ENCODE measurements around the gene RRBP1.

RRBP1 gene

DNA sequence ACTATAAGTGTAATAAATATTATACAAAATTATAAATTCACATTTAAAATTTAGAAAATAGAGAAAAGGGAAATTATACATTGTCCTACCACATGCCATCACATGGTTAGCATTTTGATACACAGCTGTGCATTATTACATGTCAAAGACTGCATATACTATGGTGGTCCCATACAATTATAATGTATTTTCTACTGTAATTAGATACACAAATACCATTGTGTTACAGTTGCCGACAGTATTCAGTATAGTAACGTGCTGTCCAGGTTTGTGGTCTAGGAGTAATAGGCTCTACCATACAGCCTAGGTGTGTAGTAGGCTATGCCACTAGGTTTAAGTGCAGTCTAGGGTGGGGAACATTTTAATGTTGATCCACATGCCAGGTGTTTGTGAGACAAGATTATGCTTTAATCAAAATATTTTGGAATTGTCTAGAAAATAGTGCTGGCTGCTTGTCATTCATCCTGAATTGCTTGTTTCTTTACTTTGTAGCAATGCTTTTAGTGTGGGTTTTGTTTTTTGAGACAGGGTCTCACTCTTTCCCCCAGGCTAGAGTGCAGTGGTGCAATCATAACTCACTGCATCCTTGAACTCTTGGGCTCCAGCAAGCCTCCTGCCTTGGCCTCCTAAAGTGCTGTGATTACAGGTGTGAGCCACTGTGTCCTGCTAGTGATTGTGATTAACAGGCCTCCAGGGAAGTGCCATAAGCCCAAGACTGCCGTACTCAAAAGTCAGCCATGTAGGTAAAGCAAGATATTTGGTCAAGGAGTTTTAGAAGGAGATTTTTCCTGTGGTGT, 73.1 kb downstream of the RRBP1 start:
- TF ChIP-seq EZH2phosphoT487 (IDR thresholded peaks at IDR 0.05; ENCODE audit: low read length): no peak
- TF ChIP-seq, protein P1, sequence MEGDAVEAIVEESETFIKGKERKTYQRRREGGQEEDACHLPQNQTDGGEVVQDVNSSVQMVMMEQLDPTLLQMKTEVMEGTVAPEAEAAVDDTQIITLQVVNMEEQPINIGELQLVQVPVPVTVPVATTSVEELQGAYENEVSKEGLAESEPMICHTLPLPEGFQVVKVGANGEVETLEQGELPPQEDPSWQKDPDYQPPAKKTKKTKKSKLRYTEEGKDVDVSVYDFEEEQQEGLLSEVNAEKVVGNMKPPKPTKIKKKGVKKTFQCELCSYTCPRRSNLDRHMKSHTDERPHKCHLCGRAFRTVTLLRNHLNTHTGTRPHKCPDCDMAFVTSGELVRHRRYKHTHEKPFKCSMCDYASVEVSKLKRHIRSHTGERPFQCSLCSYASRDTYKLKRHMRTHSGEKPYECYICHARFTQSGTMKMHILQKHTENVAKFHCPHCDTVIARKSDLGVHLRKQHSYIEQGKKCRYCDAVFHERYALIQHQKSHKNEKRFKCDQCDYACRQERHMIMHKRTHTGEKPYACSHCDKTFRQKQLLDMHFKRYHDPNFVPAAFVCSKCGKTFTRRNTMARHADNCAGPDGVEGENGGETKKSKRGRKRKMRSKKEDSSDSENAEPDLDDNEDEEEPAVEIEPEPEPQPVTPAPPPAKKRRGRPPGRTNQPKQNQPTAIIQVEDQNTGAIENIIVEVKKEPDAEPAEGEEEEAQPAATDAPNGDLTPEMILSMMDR (IDR thresholded peaks at IDR 0.05; ENCODE audit: low read length): no peak
- TF ChIP-seq EZH2 (optimal IDR thresholded peaks at IDR 0.05; ENCODE audit: low read depth, low read length): no peak
- H3K4me2 ChIP-seq (ENCODE audit: low read depth, low read length): no peak overlapping the region
- H3K4me1 ChIP-seq (ENCODE audit: low read length): peaks cover 18% of the 10 kb centered on the region
- H3K27me3 ChIP-seq (replicated peaks; ENCODE audit: insufficient read depth, low read length): no peaks in the 10 kb centered on the region
- H3F3A ChIP-seq (ENCODE audit: insufficient read depth, low read length): peaks cover 30% of the 10 kb centered on the region
- no peak for DNase-seq
- no peaks in the 10 kb centered on the region for H4K20me1 ChIP-seq (ENCODE audit: insufficient read depth, low read length)
- H3K4me3 ChIP-seq (ENCODE audit: low read length): no peak overlapping the region
- H3K36me3 ChIP-seq (replicated peaks; ENCODE audit: insufficient read depth, low read length): no peaks in the 10 kb centered on the region
- H2AFZ ChIP-seq (ENCODE audit: low read length): no peak overlapping the region
- no peak overlapping the region for H3K27ac ChIP-seq (ENCODE audit: low read length)
- H3K9me3 ChIP-seq (replicated peaks; ENCODE audit: insufficient read depth, low read length): no peaks in the 10 kb centered on the region
- H3K79me2 ChIP-seq (ENCODE audit: low read length): 0 out of 2 replicates have a peak, but pooled peaks cover 6% of the 10 kb centered on the region
- no peaks in the 10 kb centered on the region for H3K9me2 ChIP-seq (replicated peaks; ENCODE audit: insufficient read depth, low read length)
- H3K9ac ChIP-seq (ENCODE audit: low read length): no peak overlapping the region

DNA sequence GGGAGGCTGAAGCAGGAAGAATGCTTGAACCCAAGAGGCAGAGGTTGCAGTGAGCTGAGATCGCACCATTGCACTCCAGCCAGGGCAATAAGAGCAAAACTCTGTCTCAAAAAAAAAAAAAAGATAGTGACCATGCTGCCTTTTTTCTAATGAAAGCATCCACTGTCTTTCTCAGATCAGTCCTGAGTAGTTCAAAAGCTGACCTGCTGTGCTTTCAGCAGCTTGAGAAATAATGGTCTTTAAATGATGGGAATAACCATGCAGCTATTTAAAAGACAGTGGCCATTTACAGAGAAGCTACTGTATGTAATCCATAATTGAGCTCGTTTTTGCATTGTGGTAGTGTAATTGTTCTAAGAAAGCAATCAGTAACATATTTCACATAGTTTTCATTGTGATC, 76.0 kb downstream of the RRBP1 start:
- Histone ChIP-seq H4K20me1 (ENCODE audit: insufficient read depth, low read length) (no peaks in the 10 kb centered on the region), H3K4me1 (ENCODE audit: low read length) (peaks cover 14% of the 10 kb centered on the region), H3K4me2 (ENCODE audit: low read depth, low read length) (no peak overlapping the region), H3K9me2 (replicated peaks; ENCODE audit: insufficient read depth, low read length) (no peaks in the 10 kb centered on the region), H3K36me3 (replicated peaks; ENCODE audit: insufficient read depth, low read length) (no peaks in the 10 kb centered on the region), H3K27ac (ENCODE audit: low read length) (no peak overlapping the region), H3K4me3 (ENCODE audit: low read length) (no peak overlapping the region), H3K79me2 (ENCODE audit: low read length) (0 out of 2 replicates have a peak, but pooled peaks cover 6% of the 10 kb centered on the region), H2AFZ (ENCODE audit: low read length) (no peak overlapping the region), H3K9me3 (replicated peaks; ENCODE audit: insufficient read depth, low read length) (no peaks in the 10 kb centered on the region), H3F3A (ENCODE audit: insufficient read depth, low read length) (peaks cover 14% of the 10 kb centered on the region), H3K9ac (ENCODE audit: low read length) (no peak overlapping the region), H3K27me3 (replicated peaks; ENCODE audit: insufficient read depth, low read length) (no peaks in the 10 kb centered on the region)
- no peak for DNase-seq
- TF ChIP-seq EZH2phosphoT487 (IDR thresholded peaks at IDR 0.05; ENCODE audit: low read length): no peak
- no peak for TF ChIP-seq EZH2 (optimal IDR thresholded peaks at IDR 0.05; ENCODE audit: low read depth, low read length)
- TF ChIP-seq, protein P1 (IDR thresholded peaks at IDR 0.05; ENCODE audit: low read length): no peak

DNA sequence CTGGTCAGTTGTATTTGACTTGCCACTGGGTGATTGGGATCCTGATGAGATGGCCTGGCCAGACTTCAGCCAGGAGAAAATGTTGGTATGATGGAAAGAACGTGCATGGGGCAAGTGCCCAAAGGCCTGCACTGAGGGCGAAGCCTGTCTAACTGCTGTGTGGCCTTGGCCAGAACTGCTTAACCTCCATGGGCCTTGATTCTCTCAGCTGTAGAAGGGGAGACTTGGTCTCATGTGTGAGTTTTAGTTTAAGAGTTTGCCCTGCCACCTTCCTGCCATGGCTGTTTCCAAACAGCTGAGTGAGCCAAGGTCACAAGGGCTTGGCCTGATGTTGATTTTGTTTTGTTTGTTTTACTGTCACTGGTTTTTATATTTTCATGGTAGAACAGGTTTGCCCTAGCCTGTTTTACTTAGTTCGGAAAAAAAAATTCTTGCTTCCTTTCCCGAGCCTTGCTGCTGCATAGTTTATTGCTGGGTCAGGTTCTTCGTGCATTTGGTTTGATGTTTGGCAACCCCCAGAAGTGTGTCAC, 76.8 kb downstream of the RRBP1 start:
- no peak overlapping the region for H3K9ac ChIP-seq (ENCODE audit: low read length)
- no peaks in the 10 kb centered on the region for H4K20me1 ChIP-seq (ENCODE audit: insufficient read depth, low read length)
- no peaks in the 10 kb centered on the region for H3K9me2 ChIP-seq (replicated peaks; ENCODE audit: insufficient read depth, low read length)
- TF ChIP-seq EZH2 (optimal IDR thresholded peaks at IDR 0.05; ENCODE audit: low read depth, low read length) (no peak), EZH2phosphoT487 (IDR thresholded peaks at IDR 0.05; ENCODE audit: low read length) (no peak)
- TF ChIP-seq, protein P1 (IDR thresholded peaks at IDR 0.05; ENCODE audit: low read length): no peak
- DNase-seq: no peak
- H3K27ac ChIP-seq (ENCODE audit: low read length): no peak overlapping the region
- H3K27me3 ChIP-seq (replicated peaks; ENCODE audit: insufficient read depth, low read length): no peaks in the 10 kb centered on the region
- no peak overlapping the region for H3K4me3 ChIP-seq (ENCODE audit: low read length)
- H2AFZ ChIP-seq (ENCODE audit: low read length): no peak overlapping the region
- H3K4me1 ChIP-seq (ENCODE audit: low read length): peaks cover 6% of the 10 kb centered on the region
- H3K79me2 ChIP-seq (ENCODE audit: low read length): 0 out of 2 replicates have a peak, but pooled peaks cover 6% of the 10 kb centered on the region
- no peak overlapping the region for H3K4me2 ChIP-seq (ENCODE audit: low read depth, low read length)
- peaks cover 6% of the 10 kb centered on the region; the same call in 1 of the 2 replicates for H3F3A ChIP-seq (ENCODE audit: insufficient read depth, low read length)
- no peaks in the 10 kb centered on the region for H3K36me3 ChIP-seq (replicated peaks; ENCODE audit: insufficient read depth, low read length)
- H3K9me3 ChIP-seq (replicated peaks; ENCODE audit: insufficient read depth, low read length): no peaks in the 10 kb centered on the region
